Neural cell (in vitro differentiated cells): ENCODE measurements around the gene LIPC. TPM values are rescaled to one million over a fixed set of nuclear protein-coding genes. Genes with fewer than 3 reads are reported as not detected.

Experiments used
- H2AFZ ChIP-seq: fragments of 200-600, 300-800 bp; sonication (generic), shearing (Covaris generic); 2 replicates; pipeline ENCODE4 v1.6.0; 2014; ENCODE audit warnings: low read depth, mild to moderate bottlenecking, antibody characterized with exemption, low read length, moderate library complexity
- H3F3A ChIP-seq: fragments of 200-600 bp; shearing (Covaris generic); 2 replicates; pipeline ENCODE4 v1.6.1; 2016; ENCODE audit warnings: mild to moderate bottlenecking, moderate library complexity, mixed read lengths, antibody characterized with exemption, low read length; ENCODE audit not compliant: insufficient read depth, poor library complexity, severe bottlenecking
- H3K27ac ChIP-seq: fragments of 200-600, 300-800 bp; sonication (generic), shearing (Covaris generic); 2 replicates; pipeline ENCODE4 v1.5.1; 2014; ENCODE audit warnings: mild to moderate bottlenecking, low read length, moderate library complexity
- H3K27me3 ChIP-seq: fragments of 300-800, 200-600 bp; sonication (generic), shearing (Covaris generic); 2 replicates; pipeline ENCODE4 v1.6.0; 2014; ENCODE audit warnings: mild to moderate bottlenecking, low read depth, low read length, moderate library complexity; ENCODE audit not compliant: insufficient read depth
- H3K36me3 ChIP-seq: fragments of 300-800, 200-600 bp; sonication (generic), shearing (Covaris generic); 2 replicates; pipeline ENCODE4 v1.5.1; 2014; ENCODE audit warnings: mild to moderate bottlenecking, antibody characterized with exemption, low read length, moderate library complexity; ENCODE audit not compliant: insufficient read depth
- H3K4me2 ChIP-seq: fragments of 300-800, 200-600 bp; sonication (generic), shearing (Covaris generic); 2 replicates; pipeline ENCODE4 v1.6.0; 2014; ENCODE audit warnings: mild to moderate bottlenecking, low read length
- H3K4me3 ChIP-seq: fragments of 300-800, 200-600 bp; sonication (generic), shearing (Covaris generic); 2 replicates; pipeline ENCODE4 v1.5.1; 2014; ENCODE audit warnings: mild to moderate bottlenecking, low read length, moderate library complexity
- H3K79me2 ChIP-seq: fragments of 200-600 bp; shearing (Covaris generic); replicated peaks from 2 replicates; pipeline ENCODE4 v1.6.0; 2014; ENCODE audit warnings: mild to moderate bottlenecking, low read length, moderate library complexity; ENCODE audit not compliant: insufficient read depth
- H3K9ac ChIP-seq: fragments of 300-800, 200-600 bp; sonication (generic), shearing (Covaris generic); 2 replicates; pipeline ENCODE4 v1.6.1; 2016; ENCODE audit warnings: mild to moderate bottlenecking, low read length, mixed read lengths
- H3K9me2 ChIP-seq: fragments of 200-600 bp; shearing (Covaris generic); 2 replicates; pipeline ENCODE4 v1.6.1; 2016; ENCODE audit warnings: mild to moderate bottlenecking, low read length, mixed read lengths; ENCODE audit not compliant: insufficient read depth
- H3K9me3 ChIP-seq: fragments of 200-600, 300-800 bp; sonication (generic), shearing (Covaris generic); 2 replicates; pipeline ENCODE4 v1.6.1; 2016; ENCODE audit warnings: mild to moderate bottlenecking, mixed run types, low read length, moderate library complexity, mixed read lengths
- H4K20me1 ChIP-seq: fragments of 200-600 bp; shearing (Covaris generic); 2 replicates; pipeline ENCODE4 v1.6.1; 2016; ENCODE audit warnings: mild to moderate bottlenecking, mixed run types; ENCODE audit not compliant: insufficient read depth
- CTCF ChIP-seq: fragments of 450-650 bp; IDR thresholded peaks from 2 replicates; pipeline ENCODE4 v1.5.1; 2014; ENCODE audit warnings: antibody characterized with exemption, mild to moderate bottlenecking, moderate library complexity; ENCODE audit not compliant: poor library complexity, severe bottlenecking
- EP300 ChIP-seq: fragments of 450-650 bp; conservative IDR thresholded peaks from 2 replicates; pipeline ENCODE4 v1.6.1; 2014; ENCODE audit warnings: antibody characterized with exemption, mild to moderate bottlenecking, moderate library complexity; ENCODE audit not compliant: poor library complexity, severe bottlenecking
- EZH2 ChIP-seq: fragments of 200-600, 300-800 bp; shearing (Covaris generic), sonication (generic); IDR thresholded peaks from 2 replicates; pipeline ENCODE4 v1.6.1; 2014; ENCODE audit warnings: antibody characterized with exemption, low read length, borderline replicate concordance, mild to moderate bottlenecking; ENCODE audit not compliant: insufficient read depth, poor library complexity, severe bottlenecking
- MXI1 ChIP-seq: fragments of 450-650 bp; conservative IDR thresholded peaks from 2 replicates; pipeline ENCODE4 v1.6.1; 2014; ENCODE audit warnings: antibody characterized with exemption, mild to moderate bottlenecking; ENCODE audit not compliant: poor library complexity, severe bottlenecking
- POLR2AphosphoS5 ChIP-seq: IDR thresholded peaks from 2 replicates; pipeline ENCODE4 v1.6.1; 2012
- RAD21 ChIP-seq: fragments of 450-650 bp; conservative IDR thresholded peaks from 2 replicates; pipeline ENCODE4 v1.6.1; 2014; ENCODE audit warnings: antibody characterized with exemption, mild to moderate bottlenecking, moderate library complexity
- REST ChIP-seq: IDR thresholded peaks from 2 replicates; pipeline ENCODE4 v1.6.1; 2012; ENCODE audit warnings: borderline replicate concordance
- SMC3 ChIP-seq: fragments of 450-650 bp; conservative IDR thresholded peaks from 2 replicates; pipeline ENCODE4 v1.6.1; 2014; ENCODE audit warnings: antibody characterized with exemption, mild to moderate bottlenecking, moderate library complexity; ENCODE audit not compliant: poor library complexity
- TAF1 ChIP-seq: IDR thresholded peaks from 2 replicates; pipeline ENCODE4 v1.6.1; 2012; ENCODE audit warnings: low read depth
- polyA plus RNA-seq: library from polyadenylated mRNA; depleted of rRNA; stranded (reverse); fragments of >200 nt; gene quantifications from 2 replicates; pipeline ENCODE4 v1.2.3, GENCODE V29; 2014

The LIPC gene
- polyA plus RNA-seq, 1 donor from 2014 or later: not detected

- no peaks in the 10 kb centered on the region for H3K27me3 ChIP-seq
- H3K27ac ChIP-seq: no peak overlapping the region
- no peaks in the 10 kb centered on the region for H3K9me3 ChIP-seq
- no peaks in the 10 kb centered on the region for H3K9me2 ChIP-seq
- TF ChIP-seq RAD21: no peak
- H3K9ac ChIP-seq: no peak overlapping the region
- no peak overlapping the region for H3K4me2 ChIP-seq
- H3K4me3 ChIP-seq: no peak overlapping the region
- H3K36me3 ChIP-seq: no peaks in the 10 kb centered on the region
- no peaks in the 10 kb centered on the region for H3F3A ChIP-seq
- no peaks in the 10 kb centered on the region for H4K20me1 ChIP-seq
- H2AFZ ChIP-seq: no peak overlapping the region
- H3K79me2 ChIP-seq: no peaks in the 10 kb centered on the region
Measured at GRCh38 chr15:58522865-58523264, 91.1 kb downstream of the LIPC start.

- no peak for TF ChIP-seq RAD21
- TF ChIP-seq MXI1: no peak
- no peak for TF ChIP-seq TAF1
- no peak for TF ChIP-seq EP300
- TF ChIP-seq EZH2: no peak
- no peak for TF ChIP-seq REST
- no peak for TF ChIP-seq CTCF
- no peak for TF ChIP-seq POLR2AphosphoS5
- no peak for TF ChIP-seq SMC3
- Histone ChIP-seq H3K4me2 (no peak overlapping the region), H3F3A (no peaks in the 10 kb centered on the region), H3K36me3 (no peaks in the 10 kb centered on the region), H3K4me3 (no peak overlapping the region), H2AFZ (no peak overlapping the region), H3K9me2 (no peaks in the 10 kb centered on the region), H3K79me2 (no peaks in the 10 kb centered on the region), H3K9ac (no peak overlapping the region), H3K9me3 (no peaks in the 10 kb centered on the region), H3K27ac (no peak overlapping the region), H3K27me3 (no peaks in the 10 kb centered on the region), H4K20me1 (no peaks in the 10 kb centered on the region)
Measured at GRCh38 chr15:58523634-58524033, 91.8 kb downstream of the LIPC start.

- no peak overlapping the region for H3K27ac ChIP-seq
Measured at GRCh38 chr15:58524247-58524646, 92.5 kb downstream of the LIPC start.

More at GRCh38 chr15:58524247-58524646, 92.5 kb downstream of the LIPC start:
- H3K4me3 ChIP-seq: no peak overlapping the region
- no peaks in the 10 kb centered on the region for H3K9me2 ChIP-seq
- no peak overlapping the region for H3K4me2 ChIP-seq
- no peaks in the 10 kb centered on the region for H3K36me3 ChIP-seq
- H3K27me3 ChIP-seq: no peaks in the 10 kb centered on the region
- TF ChIP-seq EP300: no peak
- no peak for TF ChIP-seq EZH2
- no peak for TF ChIP-seq TAF1
- TF ChIP-seq SMC3: no peak
- TF ChIP-seq MXI1: no peak
- no peak for TF ChIP-seq RAD21
- no peak for TF ChIP-seq REST
- no peak for TF ChIP-seq CTCF
- TF ChIP-seq POLR2AphosphoS5: no peak
- no peaks in the 10 kb centered on the region for H3K9me3 ChIP-seq
- H2AFZ ChIP-seq: no peak overlapping the region
- H3F3A ChIP-seq: no peaks in the 10 kb centered on the region
- no peaks in the 10 kb centered on the region for H4K20me1 ChIP-seq
- no peaks in the 10 kb centered on the region for H3K79me2 ChIP-seq
- no peak overlapping the region for H3K9ac ChIP-seq
